Panc1 (cell line): Measurements from ENCODE around the gene POLN. TPM values are rescaled to one million over a fixed set of nuclear protein-coding genes. Genes with fewer than 3 reads are reported as not detected.

Experiments
- ATAC-seq: fragments of 200-7000 bp; cut with Tn5 transposase; 2 replicates; pipeline ENCODE4 v1.9.1; 2020; ENCODE audit warnings: mild to moderate bottlenecking, moderate library complexity
- BruUV-seq: library from RNA; stranded (reverse); fragments of 400-500 nt; replicated peaks from 2 replicates; lab custom pipeline; 2021; lab: Mats Ljungman, UMichigan
- CTCF ChIA-PET: fragments of 300-600 bp; sonication (Branson Sonifier 250); formaldehyde crosslinking; loops from one replicate; lab custom pipeline; 2022; ENCODE audit warnings: antibody characterized with exemption; lab: Charles Lee
- POLR2A ChIA-PET: fragments of 300-600 bp; sonication (Branson Sonifier 250); formaldehyde crosslinking; loops from one replicate; lab custom pipeline; 2022; ENCODE audit warnings: antibody characterized with exemption; lab: Charles Lee
- DNase-seq: peaks from one replicate; pipeline ENCODE4 v3.0.0-alpha.2; 2010; ENCODE audit warnings: low read depth, low spot score
- H3K27ac ChIP-seq: 2 replicates; pipeline ENCODE4 v1.5.1; 2011; ENCODE audit warnings: mild to moderate bottlenecking, low read length, inconsistent platforms
- H3K27me3 ChIP-seq: fragments of 200-500 bp; sonication (Bioruptor generic); 2 replicates; pipeline ENCODE4 v1.6.0; 2014; ENCODE audit warnings: low read length, inconsistent platforms; ENCODE audit not compliant: control insufficient read depth, insufficient read depth
- H3K36me3 ChIP-seq: fragments of 200-500 bp; sonication (Bioruptor generic); 2 replicates; pipeline ENCODE4 v1.5.1; 2014; ENCODE audit warnings: inconsistent platforms, mild to moderate bottlenecking, low read length, moderate library complexity; ENCODE audit not compliant: control insufficient read depth, insufficient read depth
- H3K4me1 ChIP-seq: 2 replicates; pipeline ENCODE4 v1.5.1; 2011; ENCODE audit warnings: inconsistent platforms, mild to moderate bottlenecking, low read length, moderate library complexity; ENCODE audit not compliant: control insufficient read depth, insufficient read depth
- H3K4me3 ChIP-seq, 2 experiments: 2 replicates each; pipeline ENCODE4 v1.5.1; 2011 to 2012; ENCODE audit warnings: low read depth in 2 of 2, low read length in 2 of 2, mild to moderate bottlenecking in 2 of 2, inconsistent platforms in 1 of 2, moderate library complexity in 1 of 2
- H3K9me3 ChIP-seq: fragments of 200-500 bp; sonication (Bioruptor generic); 2 replicates; pipeline ENCODE4 v1.5.1; 2014; ENCODE audit warnings: low read depth, mild to moderate bottlenecking, inconsistent platforms, low read length, moderate library complexity; ENCODE audit not compliant: control insufficient read depth, insufficient read depth
- CTCF ChIP-seq: fragments of 450-650 bp; IDR thresholded peaks from 2 replicates; pipeline ENCODE4 v1.5.1; 2017; ENCODE audit warnings: mild to moderate bottlenecking
- POLR2AphosphoS5 ChIP-seq: IDR thresholded peaks from 2 replicates; pipeline ENCODE4 v1.6.1; 2012; ENCODE audit warnings: mild to moderate bottlenecking, low read depth, low read length, moderate library complexity
- REST ChIP-seq, 2 experiments: IDR thresholded peaks; 2 replicates each; pipeline ENCODE4 v1.6.1; 2011 to 2012; ENCODE audit warnings: low read depth in 2 of 2, control low read depth in 1 of 2, low read length in 1 of 2, mild to moderate bottlenecking in 1 of 2, moderate library complexity in 1 of 2; ENCODE audit not compliant: insufficient read depth in 1 of 2
- SIN3A ChIP-seq: IDR thresholded peaks from 2 replicates; pipeline ENCODE4 v1.6.1; 2012; ENCODE audit warnings: low read depth, mild to moderate bottlenecking, low read length, moderate library complexity, borderline replicate concordance; ENCODE audit not compliant: insufficient read depth
- TCF7L2 ChIP-seq: IDR thresholded peaks from 2 replicates; pipeline ENCODE4 v1.6.1; 2011; ENCODE audit warnings: mild to moderate bottlenecking, low read depth, low read length, inconsistent platforms
- in situ Hi-C: cut with HindIII; loops from 2 replicates; pipeline ENCODE4 v1.10.0; 2016; ENCODE audit warnings: low sequenced_read_pairs, low pct_unique_long_range_greater_than_20kb
- intact Hi-C: fragments of 100-400 bp; cut with micrococcal nuclease; formaldehyde crosslinking; loops from one replicate; pipeline ENCODE4 v1.10.0; 2022; ENCODE audit not compliant: unreplicated experiment
- total RNA-seq: library from RNA; stranded (reverse); gene quantifications from one replicate; pipeline ENCODE4 v1.2.1, GENCODE V29; 2021; ENCODE audit not compliant: unreplicated experiment

POLN gene
- total RNA-seq, 1 experiment from 2014 or later, result 4.3 TPM

GRCh38 chr4:2044119-2044485 is 197.8 kb downstream of the POLN start:
- H3K36me3 ChIP-seq, result no peaks in the 10 kb centered on the region
- ATAC-seq (no peak), DNase-seq (no peak)
- no peak overlapping the region for H3K4me3 ChIP-seq
- H3K27ac ChIP-seq, result no peak overlapping the region
- TF ChIP-seq CTCF (no peak), TCF7L2 (no peak), SIN3A (no peak), POLR2AphosphoS5 (no peak), REST (IDR thresholded peaks at IDR 0.05; ENCODE audit: insufficient read depth in 1 of 2, low read depth in 2 of 2, low read length in 1 of 2) (no peak)
- intact Hi-C loops, result no loop called here
- POLR2A ChIA-PET, result no interaction called here
- in situ Hi-C loops, result no loop called here
- H3K4me1 ChIP-seq, result no peaks in the 10 kb centered on the region; the same call in 1 of the 2 replicates
- H3K27me3 ChIP-seq, result no peaks in the 10 kb centered on the region
- no peaks in the 10 kb centered on the region for H3K9me3 ChIP-seq
- BruUV-seq, result no TSS peak
- CTCF ChIA-PET, result no interaction called here

- DNase-seq, result no peak
- H3K27ac ChIP-seq, result no peak overlapping the region
- no peaks in the 10 kb centered on the region for H3K9me3 ChIP-seq
- ATAC-seq, result no peak
- H3K4me3 ChIP-seq, result no peak overlapping the region
- ChIA-PET POLR2A (no interaction called here), CTCF (no interaction called here)
- H3K4me1 ChIP-seq, result no peaks in the 10 kb centered on the region; the same call in 1 of the 2 replicates
- no peaks in the 10 kb centered on the region for H3K27me3 ChIP-seq
- in situ Hi-C loops (no loop called here), intact Hi-C loops (no loop called here)
- no peak for TF ChIP-seq REST (IDR thresholded peaks at IDR 0.05; ENCODE audit: insufficient read depth in 1 of 2, low read depth in 2 of 2, low read length in 1 of 2)
- no peak for TF ChIP-seq TCF7L2
- no peak for TF ChIP-seq CTCF
- TF ChIP-seq POLR2AphosphoS5, result no peak
- TF ChIP-seq SIN3A, result no peak
- no peaks in the 10 kb centered on the region for H3K36me3 ChIP-seq
- no TSS peak for BruUV-seq
These were observed 198.4 kb downstream of the POLN start for GRCh38 chr4:2043396-2044118.
